PFSK-1 (cell line): Measurements from ENCODE around the gene USE1.

Experiments used
- FOXP2 ChIP-seq: optimal IDR thresholded peaks from 2 replicates; pipeline ENCODE3; 2011; ENCODE audit warnings: borderline replicate concordance, control low read depth, inconsistent platforms; ENCODE audit not compliant: insufficient read depth; ENCODE audit errors: extremely low read length, extremely low read depth
- POLR2AphosphoS5 ChIP-seq: IDR thresholded peaks from 2 replicates; pipeline ENCODE4 v1.6.1; 2012; ENCODE audit warnings: low read depth, mild to moderate bottlenecking, control low read depth, low read length, moderate library complexity
- REST ChIP-seq, 2 experiments: IDR thresholded peaks; 2 replicates each; pipeline versions ENCODE4 v1.6.1 to v1.8.0; 2011 to 2012; ENCODE audit warnings: low read depth in 2 of 2, low read length in 2 of 2, control low read depth in 1 of 2, inconsistent platforms in 1 of 2, mild to moderate bottlenecking in 1 of 2, moderate library complexity in 1 of 2; ENCODE audit not compliant: insufficient read depth in 1 of 2
- SIN3A ChIP-seq: IDR thresholded peaks from 2 replicates; pipeline ENCODE4 v1.6.1; 2012; ENCODE audit warnings: mild to moderate bottlenecking, low read length, moderate library complexity, borderline replicate concordance; ENCODE audit not compliant: insufficient read depth
- TAF1 ChIP-seq: IDR thresholded peaks from 2 replicates; pipeline ENCODE4 v1.6.1; 2012; ENCODE audit warnings: low read length, control low read depth, borderline replicate concordance; ENCODE audit not compliant: insufficient read depth

USE1 gene

GRCh38 chr19:17236811-17237543 is 21.8 kb downstream of the USE1 start:
- no peak for TF ChIP-seq REST (IDR thresholded peaks at IDR 0.05; ENCODE audit: insufficient read depth in 1 of 2, low read depth in 2 of 2, low read length in 2 of 2)
- TF ChIP-seq SIN3A = no peak
- TF ChIP-seq FOXP2 = no peak
- no peak for TF ChIP-seq POLR2AphosphoS5
- TF ChIP-seq TAF1 = no peak

- TF ChIP-seq FOXP2 (no peak), TAF1 (no peak), SIN3A (no peak), POLR2AphosphoS5 (no peak), REST (IDR thresholded peaks at IDR 0.05; ENCODE audit: insufficient read depth in 1 of 2, low read depth in 2 of 2, low read length in 2 of 2) (no peak)
Observed at GRCh38 chr19:17237747-17238706, 22.9 kb downstream of the USE1 start.

GRCh38 chr19:17240062-17240752 is 25.1 kb downstream of the USE1 start:
- TF ChIP-seq TAF1 (no peak), REST (IDR thresholded peaks at IDR 0.05; ENCODE audit: insufficient read depth in 1 of 2, low read depth in 2 of 2, low read length in 2 of 2) (no peak), POLR2AphosphoS5 (no peak), SIN3A (no peak), FOXP2 (no peak)

- TF ChIP-seq FOXP2 (no peak), POLR2AphosphoS5 (no peak), TAF1 (no peak), SIN3A (no peak), REST (IDR thresholded peaks at IDR 0.05; ENCODE audit: insufficient read depth in 1 of 2, low read depth in 2 of 2, low read length in 2 of 2) (no peak)
Observed at GRCh38 chr19:17240826-17241399, 25.8 kb downstream of the USE1 start.
